Fibroblast of lung (primary cell): ENCODE results near the gene MIOS. TPM values are rescaled to one million over a fixed set of nuclear protein-coding genes. Genes with fewer than 3 reads are reported as not detected.

Experiments
- DNase-seq, 2 donors: peaks; one replicate each; pipeline versions ENCODE4 v3.0.0 to v3.0.0-alpha.2; 2010; ENCODE audit warnings: low read depth in 2 of 2
- H2AFZ ChIP-seq: 2 replicates; pipeline ENCODE4 v1.5.1; 2012; ENCODE audit warnings: low read length, control low read depth, inconsistent platforms
- H3K27ac ChIP-seq: 2 replicates; pipeline ENCODE4 v1.5.1; 2011; ENCODE audit warnings: low read length, control low read depth; ENCODE audit not compliant: insufficient read depth
- H3K27me3 ChIP-seq: 2 replicates; pipeline ENCODE4 v1.5.1; 2011; ENCODE audit warnings: mild to moderate bottlenecking, low read length; ENCODE audit not compliant: control insufficient read depth, insufficient read depth
- H3K36me3 ChIP-seq: 2 replicates; pipeline ENCODE4 v1.5.1; 2011; ENCODE audit warnings: low read length; ENCODE audit not compliant: control insufficient read depth, insufficient read depth
- H3K4me1 ChIP-seq: 2 replicates; pipeline ENCODE4 v1.5.1; 2011; ENCODE audit warnings: low read length; ENCODE audit not compliant: control insufficient read depth, insufficient read depth; ENCODE audit errors: extremely low read depth
- H3K4me2 ChIP-seq: 2 replicates; pipeline ENCODE4 v1.5.1; 2011; ENCODE audit warnings: low read length, control low read depth; ENCODE audit not compliant: insufficient read depth; ENCODE audit errors: extremely low read depth
- H3K4me3 ChIP-seq, 4 experiments: fragments of 200-600 bp in 1 of 4; sonication (generic) in 1 of 4; replicated peaks in 1 of 4; 2 replicates each; pipeline ENCODE4 v1.5.1; 2011 to 2016; ENCODE audit warnings: low read length in 4 of 4, low read depth in 3 of 4, mild to moderate bottlenecking in 3 of 4, control low read depth in 2 of 4, inconsistent platforms in 1 of 4, mixed read lengths in 1 of 4; ENCODE audit not compliant: insufficient read depth in 1 of 4; ENCODE audit errors: control extremely low read depth in 1 of 4
- H3K79me2 ChIP-seq: 2 replicates; pipeline ENCODE4 v1.5.1; 2012; ENCODE audit warnings: mild to moderate bottlenecking, low read length, inconsistent platforms; ENCODE audit not compliant: control insufficient read depth, insufficient read depth
- H3K9ac ChIP-seq: 2 replicates; pipeline ENCODE4 v1.5.1; 2011; ENCODE audit warnings: mild to moderate bottlenecking, low read length, control low read depth; ENCODE audit not compliant: insufficient read depth
- H3K9me3 ChIP-seq: 2 replicates; pipeline ENCODE4 v1.5.1; 2012; ENCODE audit warnings: low read depth, low read length; ENCODE audit not compliant: control insufficient read depth, insufficient read depth
- H4K20me1 ChIP-seq: 2 replicates; pipeline ENCODE4 v1.5.1; 2011; ENCODE audit warnings: low read length; ENCODE audit not compliant: control insufficient read depth, insufficient read depth; ENCODE audit errors: extremely low read depth
- CTCF ChIP-seq, 2 donors: IDR thresholded peaks in 1 of 2; conservative IDR thresholded peaks in 1 of 2; 1 replicate in 1 of 2; 2 replicates in 1 of 2; pipeline ENCODE4 v1.5.1; 2011 to 2012; ENCODE audit warnings: low read length in 2 of 2, control low read depth in 1 of 2, inconsistent platforms in 1 of 2, low read depth in 1 of 2, mild to moderate bottlenecking in 1 of 2
- EZH2 ChIP-seq: IDR thresholded peaks from 2 replicates; pipeline ENCODE4 v1.5.1; 2012; ENCODE audit warnings: low read length, control low read depth, mild to moderate bottlenecking; ENCODE audit errors: missing control alignments
- polyA plus RNA-seq, 2 donors: library from polyadenylated mRNA; depleted of rRNA in 1 of 2; stranded (reverse) in 1 of 2; unstranded in 1 of 2; fragments of >200 nt; gene quantifications; 2 replicates each; pipeline ENCODE4 v1.2.1, GENCODE V29; 2011 to 2012; ENCODE audit warnings: missing spikeins in 1 of 2
- total RNA-seq: library from RNA; depleted of rRNA; stranded (reverse); fragments of >200 nt; gene quantifications from 2 replicates; pipeline ENCODE4 v1.2.1, GENCODE V29; 2014

The MIOS gene
- total and polyA plus RNA-seq, 2 donors (not counting 1 experiment from before 2014, with no cell fraction given), result 16.4 to 30.9 TPM

GRCh38 chr7:7554021-7554432 lies 12.7 kb upstream of the MIOS start:
- no peak overlapping the region for H3K9ac ChIP-seq
- TF ChIP-seq CTCF (conservative IDR thresholded peaks at IDR 0.05 in 1 of 2, IDR thresholded peaks at IDR 0.05 in 1 of 2; ENCODE audit: low read depth in 1 of 2, low read length in 2 of 2) (no peak), EZH2 (no peak)
- no peaks in the 10 kb centered on the region for H3K27me3 ChIP-seq
- no peak overlapping the region for H2AFZ ChIP-seq
- no peaks in the 10 kb centered on the region for H3K9me3 ChIP-seq
- H3K4me3 ChIP-seq, result no peak overlapping the region
- H3K27ac ChIP-seq, result no peak overlapping the region
- H3K4me1 ChIP-seq, result no peaks in the 10 kb centered on the region
- H3K79me2 ChIP-seq, result no peaks in the 10 kb centered on the region
- peak; percentile 66 to 90 for DNase-seq
- no peak overlapping the region for H3K4me2 ChIP-seq
- H4K20me1 ChIP-seq, result no peaks in the 10 kb centered on the region
- no peaks in the 10 kb centered on the region for H3K36me3 ChIP-seq

GRCh38 chr7:7554649-7555575 lies 11.8 kb upstream of the MIOS start:
- no peaks in the 10 kb centered on the region for H3K36me3 ChIP-seq
- no peaks in the 10 kb centered on the region for H4K20me1 ChIP-seq
- H3K9me3 ChIP-seq, result no peaks in the 10 kb centered on the region
- H3K4me1 ChIP-seq, result no peaks in the 10 kb centered on the region
- H3K4me3 ChIP-seq, result no peak overlapping the region
- no peak overlapping the region for H3K4me2 ChIP-seq
- H2AFZ ChIP-seq, result no peak overlapping the region
- H3K79me2 ChIP-seq, result no peaks in the 10 kb centered on the region
- no peaks in the 10 kb centered on the region for H3K27me3 ChIP-seq
- DNase-seq, result peak in 1 of 2 donors; percentile 14
- H3K27ac ChIP-seq, result no peak overlapping the region
- TF ChIP-seq CTCF (conservative IDR thresholded peaks at IDR 0.05 in 1 of 2, IDR thresholded peaks at IDR 0.05 in 1 of 2; ENCODE audit: low read depth in 1 of 2, low read length in 2 of 2) (no peak), EZH2 (no peak)
- H3K9ac ChIP-seq, result no peak overlapping the region

GRCh38 chr7:7556852-7557251 lies 9.8 kb upstream of the MIOS start:
- DNase-seq, result no peak
- H3K4me3 ChIP-seq, result no peak overlapping the region
- no peak overlapping the region for H3K9ac ChIP-seq
- no peak overlapping the region for H3K27ac ChIP-seq
- TF ChIP-seq EZH2 (no peak), CTCF (conservative IDR thresholded peaks at IDR 0.05 in 1 of 2, IDR thresholded peaks at IDR 0.05 in 1 of 2; ENCODE audit: low read depth in 1 of 2, low read length in 2 of 2) (no peak)
- no peaks in the 10 kb centered on the region for H3K27me3 ChIP-seq
- no peaks in the 10 kb centered on the region for H4K20me1 ChIP-seq
- no peaks in the 10 kb centered on the region for H3K79me2 ChIP-seq
- no peaks in the 10 kb centered on the region for H3K4me1 ChIP-seq
- no peaks in the 10 kb centered on the region for H3K36me3 ChIP-seq
- H3K9me3 ChIP-seq, result no peaks in the 10 kb centered on the region
- H2AFZ ChIP-seq, result no peak overlapping the region
- H3K4me2 ChIP-seq, result no peak overlapping the region
